Fibroblast of skin of left biceps (primary cell): ENCODE data around the gene CCDC78.

ENCODE experiments used
- DNase-seq, 2 experiments: peaks; one replicate each; pipeline ENCODE4 v3.0.0-alpha.2; 2013; ENCODE audit warnings: low read depth in 2 of 2

CCDC78 gene

GRCh38 chr16:739560-740458 lies 13.6 kb upstream of the CCDC78 start:
- no peak for DNase-seq

GRCh38 chr16:736936-737481 lies 10.8 kb upstream of the CCDC78 start:
- DNase-seq = no peak

GRCh38 chr16:735982-736453 lies 9.8 kb upstream of the CCDC78 start:
- no peak for DNase-seq

- no peak for DNase-seq
Observed at GRCh38 chr16:734981-735881, 9.0 kb upstream of the CCDC78 start.

- no peak for DNase-seq
Observed at GRCh38 chr16:734208-734980, 8.2 kb upstream of the CCDC78 start.

- no peak for DNase-seq
Observed at GRCh38 chr16:733382-734207, 7.4 kb upstream of the CCDC78 start.

GRCh38 chr16:732936-733335 lies 6.7 kb upstream of the CCDC78 start:
- no peak for DNase-seq

- DNase-seq = no peak
Observed at GRCh38 chr16:732332-732731, 6.1 kb upstream of the CCDC78 start.

- no peak for DNase-seq
Observed at GRCh38 chr16:730666-731509, 4.6 kb upstream of the CCDC78 start.

GRCh38 chr16:729768-730665 lies 3.8 kb upstream of the CCDC78 start:
- no peak for DNase-seq

- no peak for DNase-seq
Observed at GRCh38 chr16:728890-729744, 2.9 kb upstream of the CCDC78 start.

- no peak for DNase-seq
Observed at GRCh38 chr16:728131-728889, 2.1 kb upstream of the CCDC78 start.

GRCh38 chr16:727291-727977 lies 1.2 kb upstream of the CCDC78 start:
- no peak for DNase-seq

GRCh38 chr16:726188-726437 lies 130 bp downstream of the CCDC78 start:
- DNase-seq = no peak

GRCh38 chr16:725463-726187 lies 618 bp downstream of the CCDC78 start:
- DNase-seq = no peak

GRCh38 chr16:725041-725376 lies 1.2 kb downstream of the CCDC78 start:
- DNase-seq = no peak
